NCI-H128 (cell line): ENCODE data around the gene VSX1.

Experiments
- DNase-seq: peaks from one replicate; lab custom pipeline; 2025; ENCODE audit not compliant: unreplicated experiment; lab: John Stamatoyannopoulos, UW

The VSX1 gene

GRCh38 chr20:25054096-25054820 lies 27.7 kb downstream of the VSX1 start:
- no peak for DNase-seq

GRCh38 chr20:25053255-25054031 lies 28.5 kb downstream of the VSX1 start:
- no peak for DNase-seq

- DNase-seq = no peak
Measured at GRCh38 chr20:25052255-25053194, 29.4 kb downstream of the VSX1 start.

- DNase-seq = no peak
Measured at GRCh38 chr20:25051386-25052155, 30.4 kb downstream of the VSX1 start.

- no peak for DNase-seq
Measured at GRCh38 chr20:25050501-25051350, 31.2 kb downstream of the VSX1 start.

- no peak for DNase-seq
Measured at GRCh38 chr20:25050082-25050481, 31.9 kb downstream of the VSX1 start.

GRCh38 chr20:25049261-25050060 lies 32.5 kb downstream of the VSX1 start:
- no peak for DNase-seq

- no peak for DNase-seq
Measured at GRCh38 chr20:25048519-25048952, 33.4 kb downstream of the VSX1 start.

GRCh38 chr20:25047766-25048165 lies 34.2 kb downstream of the VSX1 start:
- DNase-seq = no peak

GRCh38 chr20:25046736-25047666 lies 34.9 kb downstream of the VSX1 start:
- no peak for DNase-seq

- no peak for DNase-seq
Measured at GRCh38 chr20:25046181-25046641, 35.7 kb downstream of the VSX1 start.

GRCh38 chr20:25045343-25045712 lies 36.6 kb downstream of the VSX1 start:
- DNase-seq = no peak

GRCh38 chr20:25044660-25045342 lies 37.1 kb downstream of the VSX1 start:
- DNase-seq = no peak

- DNase-seq = no peak
Measured at GRCh38 chr20:25044261-25044560, 37.7 kb downstream of the VSX1 start.

- DNase-seq = no peak
Measured at GRCh38 chr20:25043499-25044260, 38.3 kb downstream of the VSX1 start.
